Neural crest cell (in vitro differentiated cells): ENCODE measurements around the gene SLC6A15. TPM values are rescaled to one million over a fixed set of nuclear protein-coding genes. Genes with fewer than 3 reads are reported as not detected.

Experiments
- DNase-seq: peaks from one replicate; pipeline ENCODE4 v3.0.0; 2021; ENCODE audit warnings: low read depth, mixed read lengths, low spot score
- H3K27ac Mint-ChIP-seq: one replicate; pipeline ENCODE4 v1.8.0; 2021; ENCODE audit warnings: mild to moderate bottlenecking, mixed read lengths; ENCODE audit not compliant: unreplicated experiment
- H3K27me3 Mint-ChIP-seq: 2 replicates; pipeline ENCODE4 v1.8.0; 2021; ENCODE audit warnings: low read depth, mild to moderate bottlenecking, mixed read lengths
- H3K36me3 Mint-ChIP-seq: 2 replicates; pipeline ENCODE4 v1.8.0; 2021; ENCODE audit warnings: low read depth, mild to moderate bottlenecking, mixed read lengths
- H3K4me1 Mint-ChIP-seq: 2 replicates; pipeline ENCODE4 v1.8.0; 2021; ENCODE audit warnings: mixed read lengths
- H3K4me3 Mint-ChIP-seq: one replicate; pipeline ENCODE4 v1.8.0; 2021; ENCODE audit warnings: mild to moderate bottlenecking, mixed read lengths
- H3K9me3 Mint-ChIP-seq: 2 replicates; pipeline ENCODE4 v1.8.0; 2021; ENCODE audit warnings: mixed read lengths
- CTCF ChIP-seq: fragments of 200-600 bp; sonication (generic); conservative IDR thresholded peaks from 2 replicates; pipeline ENCODE4 v1.5.0; 2021; ENCODE audit warnings: antibody characterized with exemption, mild to moderate bottlenecking
- long read RNA-seq: library from polyadenylated mRNA; unstranded; transcript quantifications from one replicate; pipeline ENCODE4 v2.0.0, GENCODE V29; 2020
- total RNA-seq: library from RNA; stranded (reverse); gene quantifications from 2 replicates; pipeline ENCODE4 v1.2.1, GENCODE V29; 2021

Gene SLC6A15
- 2.8 and 3.2 TPM in 2 replicates for total RNA-seq
- long read RNA-seq, full-length matches to known transcripts = 2 of 4 reads
- long read RNA-seq, partial matches to known transcripts = 0 of 4 reads
- long read RNA-seq, other reads (novel, unspliced or antisense) = 2 of 4 reads

GRCh38 chr12:84912198-84913128 is at the start of gene SLC6A15:
SLC6A15 (minus strand) TSS chr12:84912799; CDS start chr12:84892120, 20,679 bp downstream.
- peak; percentile 69 for TF ChIP-seq CTCF
- Mint-ChIP-seq H3K9me3 (no peaks in the 10 kb centered on the region), H3K4me3 (peak within 1 kb of the TSS; percentile 92), H3K27ac (no peak within 1 kb of the TSS), H3K36me3 (no peaks in the 10 kb centered on the region), H3K4me1 (peaks cover 24% of the 10 kb centered on the region), H3K27me3 (peaks cover 82% of the 10 kb centered on the region)
- peak; percentile 58 for DNase-seq

- no peaks in the 10 kb centered on the region for H3K4me1 Mint-ChIP-seq
- H3K27me3 Mint-ChIP-seq = peaks cover 15% of the 10 kb centered on the region
- H3K36me3 Mint-ChIP-seq = no peaks in the 10 kb centered on the region
- no peak for DNase-seq
- no peaks in the 10 kb centered on the region for H3K9me3 Mint-ChIP-seq
- H3K27ac Mint-ChIP-seq = no peak overlapping the region
- no peak overlapping the region for H3K4me3 Mint-ChIP-seq
- TF ChIP-seq CTCF = no peak
Observed at GRCh38 chr12:84960918-84961317, 48.3 kb upstream of the SLC6A15 start.

- Mint-ChIP-seq H3K27ac (no peak overlapping the region), H3K27me3 (peaks cover 22% of the 10 kb centered on the region), H3K36me3 (no peaks in the 10 kb centered on the region), H3K4me3 (no peak overlapping the region), H3K9me3 (no peaks in the 10 kb centered on the region), H3K4me1 (no peaks in the 10 kb centered on the region)
- no peak for TF ChIP-seq CTCF
- no peak for DNase-seq
Observed at GRCh38 chr12:84955298-84955697, 42.7 kb upstream of the SLC6A15 start.

- Mint-ChIP-seq H3K4me1 (no peaks in the 10 kb centered on the region), H3K27ac (no peak overlapping the region), H3K36me3 (no peaks in the 10 kb centered on the region), H3K9me3 (no peaks in the 10 kb centered on the region), H3K4me3 (no peak overlapping the region), H3K27me3 (peaks cover 22% of the 10 kb centered on the region)
- no peak for TF ChIP-seq CTCF
- no peak for DNase-seq
Observed at GRCh38 chr12:84954415-84954814, 41.8 kb upstream of the SLC6A15 start.

GRCh38 chr12:84950971-84951546 is 38.5 kb upstream of the SLC6A15 start:
- no peak overlapping the region for H3K27ac Mint-ChIP-seq
- no peak overlapping the region for H3K4me3 Mint-ChIP-seq
- H3K9me3 Mint-ChIP-seq = no peaks in the 10 kb centered on the region
- no peaks in the 10 kb centered on the region for H3K4me1 Mint-ChIP-seq
- no peaks in the 10 kb centered on the region for H3K36me3 Mint-ChIP-seq
- peaks cover 14% of the 10 kb centered on the region for H3K27me3 Mint-ChIP-seq
- no peak for TF ChIP-seq CTCF
- DNase-seq = no peak
